SK-N-SH treated with all-trans-retinoic acid at 6 μM for 48 hours (cell line): ENCODE data around the gene MCM5.

Source experiments
- ATAC-seq: fragments of 200-7000 bp; cut with Tn5 transposase; 3 replicates; pipeline ENCODE4 v1.9.1; 2020; ENCODE audit warnings: mild to moderate bottlenecking, moderate library complexity
- ARNTL ChIP-seq: fragments of 450-650 bp; formaldehyde crosslinking; IDR thresholded peaks from 2 replicates; pipeline ENCODE4 v1.5.0; 2020; ENCODE audit warnings: low read depth, mild to moderate bottlenecking, moderate library complexity, borderline replicate concordance
- CSDC2 ChIP-seq: fragments of 250-450 bp; sonication (Bioruptor Pico); IDR thresholded peaks from 2 replicates; pipeline ENCODE4 v1.5.0; 2020; ENCODE audit warnings: mild to moderate bottlenecking, moderate library complexity
- ESRRG ChIP-seq: fragments of 250-450 bp; sonication (Bioruptor Pico); IDR thresholded peaks from 2 replicates; pipeline ENCODE4 v1.6.1; 2021; ENCODE audit warnings: mild to moderate bottlenecking
- GLIS3 ChIP-seq: fragments of 250-450 bp; sonication (Bioruptor Pico); IDR thresholded peaks from 2 replicates; pipeline ENCODE4 v1.5.0; 2020; ENCODE audit warnings: mild to moderate bottlenecking, moderate library complexity
- ISL1 ChIP-seq: fragments of 250-450 bp; sonication (Bioruptor Pico); IDR thresholded peaks from 2 replicates; pipeline ENCODE4 v2.1.2; 2022; ENCODE audit warnings: mild to moderate bottlenecking, moderate library complexity
- PPARA ChIP-seq: fragments of 250-450 bp; sonication (Bioruptor Pico); IDR thresholded peaks from 2 replicates; pipeline ENCODE4 v1.5.0; 2020; ENCODE audit warnings: mild to moderate bottlenecking, borderline replicate concordance
- RARB ChIP-seq: fragments of 250-450 bp; sonication (Bioruptor Pico); IDR thresholded peaks from 2 replicates; pipeline ENCODE4 v1.8.0; 2021; ENCODE audit warnings: mild to moderate bottlenecking, moderate library complexity
- TCF4 ChIP-seq: fragments of 250-450 bp; sonication (Bioruptor Pico); IDR thresholded peaks from 2 replicates; pipeline ENCODE4 v1.8.0; 2021; ENCODE audit warnings: mild to moderate bottlenecking, moderate library complexity, borderline replicate concordance
- TOX ChIP-seq: fragments of 250-450 bp; sonication (Bioruptor Pico); IDR thresholded peaks from 2 replicates; pipeline ENCODE4 v1.8.0; 2021; ENCODE audit warnings: mild to moderate bottlenecking, moderate library complexity, borderline replicate concordance
- ZC3H10 ChIP-seq: fragments of 250-450 bp; sonication (Bioruptor Pico); IDR thresholded peaks from 2 replicates; pipeline ENCODE4 v1.5.1; 2021; ENCODE audit warnings: mild to moderate bottlenecking, moderate library complexity
- ZFP3 ChIP-seq: fragments of 250-450 bp; sonication (Bioruptor Pico); IDR thresholded peaks from 2 replicates; pipeline ENCODE4 v1.5.0; 2020; ENCODE audit warnings: mild to moderate bottlenecking, moderate library complexity
- ZFP30 ChIP-seq: fragments of 450-650 bp; formaldehyde crosslinking; IDR thresholded peaks from 2 replicates; pipeline ENCODE4 v1.5.0; 2022; ENCODE audit warnings: mild to moderate bottlenecking, moderate library complexity
- ZNF565 ChIP-seq: fragments of 450-650 bp; formaldehyde crosslinking; conservative IDR thresholded peaks from 2 replicates; pipeline ENCODE4 v1.5.0; 2020; ENCODE audit warnings: low read depth, mild to moderate bottlenecking, moderate library complexity
- ZNF70 ChIP-seq: fragments of 450-650 bp; formaldehyde crosslinking; IDR thresholded peaks from 2 replicates; pipeline ENCODE4 v1.5.0; 2020; ENCODE audit warnings: mild to moderate bottlenecking, moderate library complexity
- ZNF8 ChIP-seq: fragments of 450-650 bp; formaldehyde crosslinking; IDR thresholded peaks from 2 replicates; pipeline ENCODE4 v1.5.0; 2020; ENCODE audit warnings: mild to moderate bottlenecking, moderate library complexity
- TF ChIP-seq, protein P1 (sequence below): fragments of 250-450 bp; sonication (Bioruptor Pico); IDR thresholded peaks from 2 replicates; pipeline ENCODE4 v1.8.0; 2020; ENCODE audit warnings: mild to moderate bottlenecking, moderate library complexity, borderline replicate concordance
- TF ChIP-seq, protein P2 (sequence below): fragments of 250-450 bp; sonication (Bioruptor Pico); IDR thresholded peaks from 2 replicates; pipeline ENCODE4 v1.5.1; 2021; ENCODE audit warnings: mild to moderate bottlenecking, moderate library complexity
- TF ChIP-seq, protein P3 (sequence below): fragments of 250-450 bp; sonication (Bioruptor Pico); IDR thresholded peaks from 2 replicates; pipeline ENCODE4 v1.5.1; 2020; ENCODE audit warnings: low read depth, mild to moderate bottlenecking, moderate library complexity
- TF ChIP-seq, protein P4 (sequence below): fragments of 250-450 bp; sonication (Bioruptor Pico); IDR thresholded peaks from 2 replicates; pipeline ENCODE4 v1.5.0; 2020; ENCODE audit warnings: mild to moderate bottlenecking, moderate library complexity
- TF ChIP-seq, protein P5 (sequence below): fragments of 250-450 bp; sonication (Bioruptor Pico); IDR thresholded peaks from 2 replicates; pipeline ENCODE4 v1.8.0; 2021; ENCODE audit warnings: low read depth, mild to moderate bottlenecking, moderate library complexity, borderline replicate concordance

Gene MCM5

DNA sequence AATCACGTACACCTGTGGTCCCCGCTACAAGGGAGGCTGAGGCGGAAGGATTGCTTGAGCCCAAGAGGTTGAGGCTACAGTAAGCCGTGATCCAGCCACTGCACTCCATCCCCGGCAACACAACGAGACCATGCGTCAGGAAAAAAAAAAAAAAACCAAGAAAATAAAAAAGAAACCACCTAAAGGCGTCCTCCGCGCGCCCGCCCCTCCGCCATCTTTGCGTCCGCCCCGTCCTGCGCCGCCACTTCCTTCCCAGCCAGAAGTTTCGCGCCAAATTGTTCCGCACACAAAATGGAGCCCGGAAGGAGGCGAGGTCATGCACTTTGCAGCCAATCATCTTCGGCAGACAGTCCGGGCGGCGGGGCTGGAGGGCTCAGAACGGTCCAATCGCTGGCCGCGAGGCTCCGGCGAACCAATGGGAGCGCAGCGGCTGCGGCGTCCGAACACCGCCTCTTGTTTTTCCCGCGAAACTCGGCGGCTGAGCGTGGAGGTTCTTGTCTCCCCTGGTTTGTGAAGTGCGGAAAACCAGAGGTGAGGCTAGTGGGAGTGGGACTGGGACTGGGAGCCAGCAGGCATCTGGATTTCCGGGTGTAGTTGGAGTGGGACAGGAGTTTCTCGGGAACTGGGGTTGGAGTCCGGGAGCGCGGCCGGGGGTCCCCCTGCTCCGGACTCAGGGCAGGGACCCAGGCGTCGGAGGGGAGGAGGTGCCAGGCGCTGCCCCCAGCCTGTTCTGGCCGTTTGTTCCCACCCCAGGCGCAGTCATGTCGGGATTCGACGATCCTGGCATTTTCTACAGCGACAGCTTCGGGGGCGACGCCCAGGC, at the start of gene MCM5:
TSS of gene MCM5 (plus strand) at position 463 of the 823 bp plus-strand sequence. CDS start at position 762, 299 bp downstream.
- ATAC-seq: peak; percentile 100
- TF ChIP-seq, protein P1, sequence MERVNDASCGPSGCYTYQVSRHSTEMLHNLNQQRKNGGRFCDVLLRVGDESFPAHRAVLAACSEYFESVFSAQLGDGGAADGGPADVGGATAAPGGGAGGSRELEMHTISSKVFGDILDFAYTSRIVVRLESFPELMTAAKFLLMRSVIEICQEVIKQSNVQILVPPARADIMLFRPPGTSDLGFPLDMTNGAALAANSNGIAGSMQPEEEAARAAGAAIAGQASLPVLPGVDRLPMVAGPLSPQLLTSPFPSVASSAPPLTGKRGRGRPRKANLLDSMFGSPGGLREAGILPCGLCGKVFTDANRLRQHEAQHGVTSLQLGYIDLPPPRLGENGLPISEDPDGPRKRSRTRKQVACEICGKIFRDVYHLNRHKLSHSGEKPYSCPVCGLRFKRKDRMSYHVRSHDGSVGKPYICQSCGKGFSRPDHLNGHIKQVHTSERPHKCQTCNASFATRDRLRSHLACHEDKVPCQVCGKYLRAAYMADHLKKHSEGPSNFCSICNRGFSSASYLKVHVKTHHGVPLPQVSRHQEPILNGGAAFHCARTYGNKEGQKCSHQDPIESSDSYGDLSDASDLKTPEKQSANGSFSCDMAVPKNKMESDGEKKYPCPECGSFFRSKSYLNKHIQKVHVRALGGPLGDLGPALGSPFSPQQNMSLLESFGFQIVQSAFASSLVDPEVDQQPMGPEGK: no peak
- TF ChIP-seq PPARA (CRISPR knock-in tag) (no peak), ARNTL (CRISPR knock-in tag) (no peak), CSDC2 (CRISPR knock-in tag) (no peak), TCF4 (no peak), TOX (no peak), ZNF70 (CRISPR knock-in tag) (no peak), ZC3H10 (no peak), ESRRG (CRISPR knock-in tag) (no peak), ZFP3 (CRISPR knock-in tag) (no peak)
- TF ChIP-seq, protein P2, sequence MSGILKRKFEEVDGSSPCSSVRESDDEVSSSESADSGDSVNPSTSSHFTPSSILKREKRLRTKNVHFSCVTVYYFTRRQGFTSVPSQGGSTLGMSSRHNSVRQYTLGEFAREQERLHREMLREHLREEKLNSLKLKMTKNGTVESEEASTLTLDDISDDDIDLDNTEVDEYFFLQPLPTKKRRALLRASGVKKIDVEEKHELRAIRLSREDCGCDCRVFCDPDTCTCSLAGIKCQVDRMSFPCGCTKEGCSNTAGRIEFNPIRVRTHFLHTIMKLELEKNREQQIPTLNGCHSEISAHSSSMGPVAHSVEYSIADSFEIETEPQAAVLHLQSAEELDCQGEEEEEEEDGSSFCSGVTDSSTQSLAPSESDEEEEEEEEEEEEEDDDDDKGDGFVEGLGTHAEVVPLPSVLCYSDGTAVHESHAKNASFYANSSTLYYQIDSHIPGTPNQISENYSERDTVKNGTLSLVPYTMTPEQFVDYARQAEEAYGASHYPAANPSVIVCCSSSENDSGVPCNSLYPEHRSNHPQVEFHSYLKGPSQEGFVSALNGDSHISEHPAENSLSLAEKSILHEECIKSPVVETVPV (CRISPR knock-in tag): no peak
- TF ChIP-seq, protein P3, sequence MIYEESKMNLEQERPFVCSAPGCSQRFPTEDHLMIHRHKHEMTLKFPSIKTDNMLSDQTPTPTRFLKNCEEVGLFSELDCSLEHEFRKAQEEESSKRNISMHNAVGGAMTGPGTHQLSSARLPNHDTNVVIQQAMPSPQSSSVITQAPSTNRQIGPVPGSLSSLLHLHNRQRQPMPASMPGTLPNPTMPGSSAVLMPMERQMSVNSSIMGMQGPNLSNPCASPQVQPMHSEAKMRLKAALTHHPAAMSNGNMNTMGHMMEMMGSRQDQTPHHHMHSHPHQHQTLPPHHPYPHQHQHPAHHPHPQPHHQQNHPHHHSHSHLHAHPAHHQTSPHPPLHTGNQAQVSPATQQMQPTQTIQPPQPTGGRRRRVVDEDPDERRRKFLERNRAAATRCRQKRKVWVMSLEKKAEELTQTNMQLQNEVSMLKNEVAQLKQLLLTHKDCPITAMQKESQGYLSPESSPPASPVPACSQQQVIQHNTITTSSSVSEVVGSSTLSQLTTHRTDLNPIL (CRISPR knock-in tag): no peak
- TF ChIP-seq, protein P4, sequence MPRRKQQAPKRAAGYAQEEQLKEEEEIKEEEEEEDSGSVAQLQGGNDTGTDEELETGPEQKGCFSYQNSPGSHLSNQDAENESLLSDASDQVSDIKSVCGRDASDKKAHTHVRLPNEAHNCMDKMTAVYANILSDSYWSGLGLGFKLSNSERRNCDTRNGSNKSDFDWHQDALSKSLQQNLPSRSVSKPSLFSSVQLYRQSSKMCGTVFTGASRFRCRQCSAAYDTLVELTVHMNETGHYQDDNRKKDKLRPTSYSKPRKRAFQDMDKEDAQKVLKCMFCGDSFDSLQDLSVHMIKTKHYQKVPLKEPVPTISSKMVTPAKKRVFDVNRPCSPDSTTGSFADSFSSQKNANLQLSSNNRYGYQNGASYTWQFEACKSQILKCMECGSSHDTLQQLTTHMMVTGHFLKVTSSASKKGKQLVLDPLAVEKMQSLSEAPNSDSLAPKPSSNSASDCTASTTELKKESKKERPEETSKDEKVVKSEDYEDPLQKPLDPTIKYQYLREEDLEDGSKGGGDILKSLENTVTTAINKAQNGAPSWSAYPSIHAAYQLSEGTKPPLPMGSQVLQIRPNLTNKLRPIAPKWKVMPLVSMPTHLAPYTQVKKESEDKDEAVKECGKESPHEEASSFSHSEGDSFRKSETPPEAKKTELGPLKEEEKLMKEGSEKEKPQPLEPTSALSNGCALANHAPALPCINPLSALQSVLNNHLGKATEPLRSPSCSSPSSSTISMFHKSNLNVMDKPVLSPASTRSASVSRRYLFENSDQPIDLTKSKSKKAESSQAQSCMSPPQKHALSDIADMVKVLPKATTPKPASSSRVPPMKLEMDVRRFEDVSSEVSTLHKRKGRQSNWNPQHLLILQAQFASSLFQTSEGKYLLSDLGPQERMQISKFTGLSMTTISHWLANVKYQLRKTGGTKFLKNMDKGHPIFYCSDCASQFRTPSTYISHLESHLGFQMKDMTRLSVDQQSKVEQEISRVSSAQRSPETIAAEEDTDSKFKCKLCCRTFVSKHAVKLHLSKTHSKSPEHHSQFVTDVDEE (CRISPR knock-in tag): no peak

DNA sequence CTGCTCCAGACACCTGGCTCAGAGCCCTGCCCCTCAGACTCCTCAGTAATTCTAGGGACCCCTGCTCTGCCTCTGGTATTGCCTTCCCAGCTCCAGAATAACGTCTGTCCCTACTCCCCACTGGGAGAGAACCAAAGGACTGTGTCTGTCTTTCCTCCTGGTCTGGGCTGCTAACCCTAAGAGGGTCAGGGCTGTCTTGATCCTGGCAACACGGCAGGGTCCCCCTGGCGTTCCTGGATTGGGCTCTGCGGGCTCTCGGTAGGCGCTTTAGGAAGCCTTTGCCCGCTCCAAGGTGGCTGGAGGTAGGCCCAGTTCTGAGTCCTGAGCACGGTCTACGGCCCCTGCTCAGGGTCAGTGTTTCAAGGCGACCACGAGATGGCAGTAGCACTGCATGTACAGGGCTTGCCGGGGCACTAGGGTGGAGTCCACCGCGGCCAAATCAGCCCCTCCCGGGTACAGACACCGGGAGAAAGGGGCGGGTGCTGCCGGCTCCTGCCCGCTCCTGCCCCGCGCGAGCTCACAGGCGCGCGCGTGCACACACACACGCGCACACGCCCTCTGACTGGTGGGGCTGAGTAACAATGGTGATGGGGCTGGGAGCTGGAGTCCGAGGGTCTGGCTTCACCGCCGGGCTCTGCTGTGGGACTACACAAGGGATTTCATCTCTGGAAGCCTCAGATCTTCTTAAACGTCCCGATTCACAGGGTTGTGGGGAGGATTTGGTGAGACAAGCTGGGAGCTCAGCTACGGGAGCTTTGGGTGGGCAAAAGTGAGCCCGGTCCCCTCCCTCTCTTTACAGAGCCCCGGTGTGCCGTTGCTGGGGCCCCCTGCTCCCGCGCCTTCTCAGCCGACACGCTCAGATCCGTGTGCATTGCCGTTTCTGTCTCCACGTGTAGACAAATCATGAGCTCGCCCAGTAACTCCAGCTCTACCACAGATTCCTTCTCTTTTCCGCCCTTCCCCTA, 49.1 kb upstream of the MCM5 start:
- TF ChIP-seq RARB (no peak), ESRRG (CRISPR knock-in tag) (no peak), ZFP3 (CRISPR knock-in tag) (no peak), GLIS3 (CRISPR knock-in tag) (no peak), CSDC2 (CRISPR knock-in tag) (no peak), TCF4 (no peak), ZNF565 (CRISPR knock-in tag) (no peak), ZNF70 (CRISPR knock-in tag) (no peak), ISL1 (CRISPR knock-in tag) (no peak), ZFP30 (CRISPR knock-in tag) (no peak), ZNF8 (CRISPR knock-in tag) (no peak)
- TF ChIP-seq, protein P1: no peak
- TF ChIP-seq, protein P5, sequence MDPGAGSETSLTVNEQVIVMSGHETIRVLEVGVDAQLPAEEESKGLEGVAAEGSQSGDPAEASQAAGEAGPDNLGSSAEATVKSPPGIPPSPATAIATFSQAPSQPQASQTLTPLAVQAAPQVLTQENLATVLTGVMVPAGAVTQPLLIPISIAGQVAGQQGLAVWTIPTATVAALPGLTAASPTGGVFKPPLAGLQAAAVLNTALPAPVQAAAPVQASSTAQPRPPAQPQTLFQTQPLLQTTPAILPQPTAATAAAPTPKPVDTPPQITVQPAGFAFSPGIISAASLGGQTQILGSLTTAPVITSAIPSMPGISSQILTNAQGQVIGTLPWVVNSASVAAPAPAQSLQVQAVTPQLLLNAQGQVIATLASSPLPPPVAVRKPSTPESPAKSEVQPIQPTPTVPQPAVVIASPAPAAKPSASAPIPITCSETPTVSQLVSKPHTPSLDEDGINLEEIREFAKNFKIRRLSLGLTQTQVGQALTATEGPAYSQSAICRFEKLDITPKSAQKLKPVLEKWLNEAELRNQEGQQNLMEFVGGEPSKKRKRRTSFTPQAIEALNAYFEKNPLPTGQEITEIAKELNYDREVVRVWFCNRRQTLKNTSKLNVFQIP (CRISPR knock-in tag): no peak
- TF ChIP-seq, protein P2 (CRISPR knock-in tag): no peak
- TF ChIP-seq, protein P3 (CRISPR knock-in tag): no peak
- ATAC-seq: peak; percentile 96
